Measurements from ENCODE around the gene OSBPL2.

DNA sequence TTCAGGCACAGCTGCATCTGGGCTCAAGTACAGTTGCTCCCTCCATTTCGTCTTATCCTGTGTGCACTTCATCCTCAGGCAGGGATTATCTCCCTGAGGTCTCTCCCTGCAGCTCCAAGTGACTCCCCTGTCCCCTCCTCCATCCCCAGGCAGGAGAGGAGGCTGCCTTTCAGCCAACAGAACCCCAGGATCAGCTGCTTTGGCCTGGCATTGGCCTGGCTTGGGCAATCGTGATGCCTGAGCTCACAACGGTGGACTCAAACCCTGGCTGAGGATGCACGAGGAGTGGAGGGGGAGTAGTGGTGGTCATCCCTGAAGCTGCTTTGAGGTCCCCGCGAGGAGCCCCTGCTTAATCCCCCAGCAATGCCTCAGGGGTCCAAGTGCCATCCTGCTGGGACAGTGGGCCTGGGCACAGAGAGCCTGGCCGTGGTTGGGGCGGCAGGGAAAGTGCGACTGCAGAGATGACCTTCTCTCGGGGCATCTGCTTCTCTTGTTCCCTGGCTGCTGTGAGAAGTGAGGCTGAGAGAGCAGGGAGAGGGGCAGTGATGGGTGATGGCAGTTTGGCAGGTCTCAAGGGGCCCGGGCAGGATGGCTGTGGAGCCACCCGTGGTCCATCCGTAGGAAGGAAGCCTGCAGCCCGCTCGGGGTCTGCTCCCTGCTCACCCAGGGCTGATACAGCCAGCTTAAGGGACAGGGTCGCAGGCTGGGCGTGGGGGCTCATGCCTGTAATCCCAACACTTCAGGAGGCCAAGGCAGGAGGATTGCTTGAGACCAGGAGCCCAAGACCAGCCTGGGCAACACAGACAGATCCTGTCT, 12.3 kb upstream of the OSBPL2 start:
- TF ChIP-seq, protein P1, sequence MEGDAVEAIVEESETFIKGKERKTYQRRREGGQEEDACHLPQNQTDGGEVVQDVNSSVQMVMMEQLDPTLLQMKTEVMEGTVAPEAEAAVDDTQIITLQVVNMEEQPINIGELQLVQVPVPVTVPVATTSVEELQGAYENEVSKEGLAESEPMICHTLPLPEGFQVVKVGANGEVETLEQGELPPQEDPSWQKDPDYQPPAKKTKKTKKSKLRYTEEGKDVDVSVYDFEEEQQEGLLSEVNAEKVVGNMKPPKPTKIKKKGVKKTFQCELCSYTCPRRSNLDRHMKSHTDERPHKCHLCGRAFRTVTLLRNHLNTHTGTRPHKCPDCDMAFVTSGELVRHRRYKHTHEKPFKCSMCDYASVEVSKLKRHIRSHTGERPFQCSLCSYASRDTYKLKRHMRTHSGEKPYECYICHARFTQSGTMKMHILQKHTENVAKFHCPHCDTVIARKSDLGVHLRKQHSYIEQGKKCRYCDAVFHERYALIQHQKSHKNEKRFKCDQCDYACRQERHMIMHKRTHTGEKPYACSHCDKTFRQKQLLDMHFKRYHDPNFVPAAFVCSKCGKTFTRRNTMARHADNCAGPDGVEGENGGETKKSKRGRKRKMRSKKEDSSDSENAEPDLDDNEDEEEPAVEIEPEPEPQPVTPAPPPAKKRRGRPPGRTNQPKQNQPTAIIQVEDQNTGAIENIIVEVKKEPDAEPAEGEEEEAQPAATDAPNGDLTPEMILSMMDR (conservative IDR thresholded peaks at IDR 0.05 in 1 of 2, IDR thresholded peaks at IDR 0.05 in 1 of 2; ENCODE audit: low read depth in 1 of 2, low read length in 2 of 2): no peak
- TF ChIP-seq EZH2 (IDR thresholded peaks at IDR 0.05; ENCODE audit: low read length, missing control alignments): no peak
